Mesothelial cell of epicardium (in vitro differentiated cells): ENCODE results near the gene MYH3. TPM values are rescaled to one million over a fixed set of nuclear protein-coding genes. Genes with fewer than 3 reads are reported as not detected.

Experiments
- DNase-seq, 2 experiments: peaks; one replicate each; pipeline ENCODE4 v3.0.0; 2021; ENCODE audit warnings: low spot score in 2 of 2; ENCODE audit not compliant: unreplicated experiment in 2 of 2
- H3K27ac Mint-ChIP-seq: 2 replicates; pipeline ENCODE4 v1.8.0; 2021; ENCODE audit warnings: mixed read lengths
- H3K27me3 Mint-ChIP-seq: 2 replicates; pipeline ENCODE4 v1.8.0; 2021; ENCODE audit warnings: low read depth, mixed read lengths
- H3K36me3 Mint-ChIP-seq: 2 replicates; pipeline ENCODE4 v1.8.0; 2021; ENCODE audit warnings: mixed read lengths
- H3K4me1 Mint-ChIP-seq: 2 replicates; pipeline ENCODE4 v1.8.0; 2021; ENCODE audit warnings: mixed read lengths
- H3K4me3 Mint-ChIP-seq: 2 replicates; pipeline ENCODE4 v1.8.0; 2021; ENCODE audit warnings: mild to moderate bottlenecking, moderate library complexity, mixed read lengths
- H3K9me3 Mint-ChIP-seq: 2 replicates; pipeline ENCODE4 v1.8.0; 2021; ENCODE audit warnings: mixed read lengths
- CTCF ChIP-seq: fragments of 200-600 bp; sonication (generic); IDR thresholded peaks from one replicate; pipeline ENCODE4 v1.5.0; 2021; ENCODE audit warnings: antibody characterized with exemption; ENCODE audit not compliant: unreplicated experiment
- total RNA-seq: library from RNA; stranded (reverse); gene quantifications from 3 replicates; pipeline ENCODE4 v1.2.1, GENCODE V29; 2021

Gene MYH3
- total RNA-seq, 1 donor from 2014 or later = 3.7 TPM

GRCh38 chr17:10635290-10635689 lies 21.8 kb downstream of the MYH3 start:
- Mint-ChIP-seq H3K4me3 (no peak overlapping the region), H3K4me1 (peaks cover 2% of the 10 kb centered on the region), H3K27ac (no peak overlapping the region), H3K27me3 (no peaks in the 10 kb centered on the region), H3K9me3 (no peaks in the 10 kb centered on the region), H3K36me3 (peaks cover 22% of the 10 kb centered on the region)
- DNase-seq = no peak
- TF ChIP-seq CTCF = no peak

- Mint-ChIP-seq H3K4me3 (no peak overlapping the region), H3K9me3 (no peaks in the 10 kb centered on the region), H3K27ac (no peak overlapping the region), H3K27me3 (no peaks in the 10 kb centered on the region), H3K36me3 (peaks cover 22% of the 10 kb centered on the region), H3K4me1 (peaks cover 2% of the 10 kb centered on the region)
- DNase-seq = no peak
- TF ChIP-seq CTCF = no peak
Observed at GRCh38 chr17:10633738-10634379, 23.2 kb downstream of the MYH3 start.

- Mint-ChIP-seq H3K4me3 (no peak overlapping the region), H3K27me3 (no peaks in the 10 kb centered on the region), H3K4me1 (peaks cover 2% of the 10 kb centered on the region), H3K27ac (no peak overlapping the region), H3K36me3 (peaks cover 15% of the 10 kb centered on the region), H3K9me3 (no peaks in the 10 kb centered on the region)
- TF ChIP-seq CTCF = no peak
- DNase-seq = no peak
Observed at GRCh38 chr17:10631701-10632100, 25.4 kb downstream of the MYH3 start.

DNA sequence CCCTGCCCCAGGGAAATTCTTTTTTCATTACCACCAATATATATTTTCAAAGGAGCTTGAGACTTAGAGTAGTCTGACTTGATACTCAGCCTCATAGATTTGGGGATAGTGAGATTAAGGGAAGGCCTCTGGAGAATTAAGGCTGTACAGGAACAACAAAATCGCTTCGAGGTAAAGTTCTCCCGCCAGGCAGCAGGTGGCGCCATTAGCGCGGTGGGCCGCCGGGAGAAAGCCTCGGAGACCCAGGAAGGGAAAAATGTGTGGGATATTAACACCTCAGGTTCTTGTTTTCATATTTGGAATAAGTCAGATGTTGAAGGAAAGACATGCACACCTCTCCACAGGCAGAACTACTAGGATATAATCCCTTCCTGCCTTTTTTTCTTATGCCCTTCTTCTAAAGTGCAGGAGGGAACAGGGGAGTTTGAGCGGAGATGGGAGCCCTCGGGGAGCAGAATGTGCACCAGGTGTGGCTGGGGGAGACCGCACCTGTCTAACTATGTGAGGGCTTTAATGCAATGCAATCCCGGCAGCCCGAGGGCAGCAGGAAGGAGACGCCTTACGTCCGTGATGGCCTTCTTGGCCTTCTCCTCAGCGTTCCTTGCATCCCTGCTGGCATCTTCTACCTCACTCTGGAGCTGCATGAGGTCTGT lies 25.9 kb downstream of the MYH3 start:
- peaks cover 15% of the 10 kb centered on the region for H3K36me3 Mint-ChIP-seq
- TF ChIP-seq CTCF = peak; percentile 80
- peak in 1 of 2 experiments; percentile 59 for DNase-seq
- peaks cover 2% of the 10 kb centered on the region for H3K4me1 Mint-ChIP-seq
- no peak overlapping the region for H3K4me3 Mint-ChIP-seq
- H3K27ac Mint-ChIP-seq = no peak overlapping the region
- H3K27me3 Mint-ChIP-seq = no peaks in the 10 kb centered on the region
- no peaks in the 10 kb centered on the region for H3K9me3 Mint-ChIP-seq

DNA sequence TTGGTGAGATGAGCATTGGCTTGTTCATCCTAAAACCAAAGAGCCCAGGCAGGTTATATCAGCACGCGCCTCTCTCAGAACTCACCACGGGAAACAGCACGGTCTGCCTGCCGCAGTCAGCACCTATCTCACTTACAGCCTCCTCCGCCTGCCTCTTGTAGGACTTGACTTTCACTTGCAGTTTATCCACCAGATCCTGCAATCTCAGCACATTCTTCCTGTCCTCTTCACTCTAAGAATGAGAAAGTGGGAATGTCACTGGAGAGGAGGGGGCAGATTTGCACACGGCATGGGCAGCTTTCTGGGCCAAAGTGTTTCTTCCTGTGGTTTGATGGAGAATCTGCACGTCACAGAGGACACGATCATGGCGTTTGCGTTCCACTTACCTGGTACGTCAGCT lies 27.4 kb downstream of the MYH3 start:
- Mint-ChIP-seq H3K4me1 (peaks cover 2% of the 10 kb centered on the region), H3K4me3 (no peak overlapping the region), H3K36me3 (peaks cover 12% of the 10 kb centered on the region), H3K9me3 (no peaks in the 10 kb centered on the region), H3K27ac (no peak overlapping the region), H3K27me3 (no peaks in the 10 kb centered on the region)
- TF ChIP-seq CTCF = no peak
- DNase-seq = no peak
